ENCODE data around the gene RASGRF2.

DNA sequence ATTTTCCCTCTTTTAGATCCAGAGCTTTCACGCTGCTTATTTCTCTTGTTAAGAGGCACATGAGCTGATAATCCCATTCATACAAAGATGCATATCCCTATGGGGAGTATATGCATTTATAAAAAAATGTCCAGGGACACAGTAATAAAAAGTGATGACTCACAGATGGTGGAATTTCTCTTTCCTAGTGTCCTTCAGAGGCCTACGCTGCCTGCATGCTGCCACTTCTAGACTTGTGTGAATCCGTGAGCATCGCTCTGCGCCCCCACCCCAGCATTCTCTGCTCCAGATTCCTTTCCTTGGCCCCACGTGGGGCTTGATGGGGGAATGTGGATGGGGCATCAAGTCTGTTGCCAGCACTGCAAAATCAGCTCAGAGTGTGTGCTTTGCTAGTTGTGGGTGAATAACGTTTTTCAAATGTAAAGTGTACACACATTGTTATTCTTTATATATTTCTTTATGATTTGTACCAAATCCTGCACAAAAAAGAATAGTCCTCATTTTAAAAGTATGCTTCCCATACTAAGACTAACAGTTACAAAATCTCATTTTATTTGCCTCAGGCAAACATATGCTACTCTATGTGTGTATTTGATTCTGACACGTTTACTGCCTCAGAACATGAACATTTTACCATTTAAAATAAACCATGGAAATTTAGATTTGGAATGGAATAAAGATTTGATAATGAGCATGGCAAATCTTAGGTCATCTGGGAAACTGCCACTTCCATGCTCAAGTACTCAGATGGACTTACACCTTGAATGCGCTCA is 22.4 kb upstream of the RASGRF2 start:
- TF ChIP-seq CTCF (IDR thresholded peaks at IDR 0.05) (no peak), POLR2A (IDR thresholded peaks at IDR 0.05) (no peak)

Measured in uterus (tissue), 2 donors.